GM12878 (cell line): ENCODE results near the gene MPHOSPH9.

Experiments
- CTCF ChIP-seq, 3 experiments: IDR thresholded peaks in 2 of 3; conservative IDR thresholded peaks in 1 of 3; 2 replicates each; pipeline ENCODE4 v1.5.1; 2011; ENCODE audit warnings: low read depth in 3 of 3, low read length in 3 of 3, mild to moderate bottlenecking in 3 of 3, control low read depth in 2 of 3, moderate library complexity in 2 of 3, inconsistent platforms in 1 of 3, mixed read lengths in 1 of 3; ENCODE audit not compliant: control insufficient read depth in 2 of 3, insufficient read depth in 1 of 3; ENCODE audit errors: extremely low read depth in 1 of 3
- IKZF1 ChIP-seq: fragments of 450-650 bp; conservative IDR thresholded peaks from 2 replicates; pipeline ENCODE4 v1.6.1; 2017; ENCODE audit warnings: antibody characterized with exemption, mild to moderate bottlenecking
- MXI1 ChIP-seq: fragments of 150-350 bp; IDR thresholded peaks from 2 replicates; pipeline ENCODE4 v1.6.1; 2011; ENCODE audit warnings: low read depth, mild to moderate bottlenecking, inconsistent platforms, low read length, improper control_type of control experiment
- NFYA ChIP-seq: IDR thresholded peaks from 2 replicates; pipeline ENCODE4 v1.6.1; 2011; ENCODE audit warnings: low read depth, mild to moderate bottlenecking, low read length, improper control_type of control experiment, borderline replicate concordance
- RFX5 ChIP-seq: IDR thresholded peaks from 2 replicates; pipeline ENCODE4 v1.6.1; 2011; ENCODE audit warnings: low read depth, low read length, improper control_type of control experiment
- ZSCAN29 ChIP-seq: fragments of 450-650 bp; IDR thresholded peaks from 2 replicates; pipeline ENCODE4 v1.6.1; 2017; ENCODE audit warnings: mild to moderate bottlenecking, moderate library complexity

GRCh38 chr12:123268850-123269249, 35.9 kb upstream of the MPHOSPH9 start:
- TF ChIP-seq IKZF1, result no peak
- TF ChIP-seq ZSCAN29, result no peak
- TF ChIP-seq NFYA, result no peak
- no peak for TF ChIP-seq CTCF (IDR thresholded peaks at IDR 0.05 in 2 of 3, conservative IDR thresholded peaks at IDR 0.05 in 1 of 3; ENCODE audit: control insufficient read depth in 2 of 3, extremely low read depth in 1 of 3, insufficient read depth in 1 of 3, low read depth in 3 of 3, low read length in 3 of 3)
- TF ChIP-seq MXI1, result no peak
- TF ChIP-seq RFX5, result no peak
